Ovary (tissue), 9 donors: ENCODE data around the gene FXYD5. TPM values are rescaled to one million over a fixed set of nuclear protein-coding genes. Genes with fewer than 3 reads are reported as not detected.

ENCODE experiments used
- DNase-seq, 5 donors: peaks; one replicate each; pipeline ENCODE4 v3.0.0-alpha.2; 2019 to 2020
- H3K27ac ChIP-seq, 2 donors: fragments of 200-600 bp; one replicate each; pipeline versions ENCODE4 v1.5.1 to v1.8.0; 2019 to 2022
- H3K27me3 ChIP-seq: fragments of 200-600 bp; one replicate; pipeline ENCODE4 v1.8.0; 2022
- H3K36me3 ChIP-seq: fragments of 200-600 bp; sonication (generic); one replicate; pipeline ENCODE4 v1.5.1; 2019
- H3K4me1 ChIP-seq: one replicate; pipeline ENCODE4 v1.8.1; 2013; ENCODE audit warnings: mild to moderate bottlenecking, moderate library complexity; ENCODE audit not compliant: insufficient read depth
- H3K4me3 ChIP-seq: fragments of 200-600 bp; sonication (generic); one replicate; pipeline ENCODE4 v1.5.1; 2017
- H3K9me3 ChIP-seq, 2 donors: fragments of 200-600 bp in 1 of 2; sonication (generic) in 1 of 2; one replicate each; pipeline versions ENCODE4 v1.5.1 to v1.8.1; 2013 to 2019; ENCODE audit warnings: mild to moderate bottlenecking in 1 of 2, moderate library complexity in 1 of 2
- EP300 ChIP-seq: sonication (generic); formaldehyde crosslinking; IDR thresholded peaks from one replicate; pipeline ENCODE4 v1.6.1; 2017; ENCODE audit warnings: antibody characterized with exemption
- POLR2A ChIP-seq: fragments of 450-650 bp; IDR thresholded peaks from one replicate; pipeline ENCODE4 v1.6.1; 2017; ENCODE audit warnings: antibody characterized with exemption, mild to moderate bottlenecking, moderate library complexity
- WGBS, 3 donors: extraction: QIAGEN DNeasy Blood & Tissue Kit in 1 of 3; methylation state at CpG; one replicate each; pipeline versions ENCODE4 v1.1.5 to v1.1.7; 2013 to 2017; 5-methylcytosine and 5-hydroxymethylcytosine counted together
- intact Hi-C, 4 donors: fragments of 100-400 bp; cut with DNase I; formaldehyde crosslinking; loops; one replicate each; pipeline versions ENCODE4 v1.11.0 to v1.15.1; 2022 to 2023
- polyA plus RNA-seq, 2 donors: library from polyadenylated mRNA; stranded (reverse); fragments of 200-250 nt in 1 of 2; fragments of 350-450 nt in 1 of 2; fragmentation: Illumina TruSeq in 1 of 2; extraction: RNeasy Lipid Tissue Mini Kit (QIAGEN cat#74804) in 1 of 2; gene quantifications; one replicate each; pipeline ENCODE4 v1.2.3, GENCODE V29; 2013 to 2014
- total RNA-seq, 7 donors: library from RNA; depleted of rRNA in 2 of 7; stranded (reverse); fragments of >200 nt in 2 of 7; fragmentation: NEBNext Ultra II Directional in 3 of 7; extraction: Animal tissue kit (Norgen Biotek cat#: 25700) in 3 of 7; gene quantifications; one replicate each; pipeline versions ENCODE4 v1.1.0 to v1.2.4, GENCODE V29; 2016 to 2023
- TF ChIP-seq, protein P1 (sequence below), 3 donors: fragments of 450-650 bp in 2 of 3; fragments of 200-600 bp in 1 of 3; IDR thresholded peaks; one replicate each; pipeline versions ENCODE4 v1.5.1 to v1.8.0; 2016 to 2022; ENCODE audit warnings: antibody characterized with exemption in 3 of 3, mild to moderate bottlenecking in 1 of 3
- donor health status: DM: no; HTN: no; CAD: no; lungs with moderate emphysema.
- donor health status: DM: no; HTN: no; CAD: no.
- donor health status: Bipolar disorder and iron deficiency.
- donor health status: DM: yes; HTN: yes; CAD: no.
- donor health status: DM: no; HTN: no; CAD: no.
- donor health status: DM: yes; HTN: yes; CAD: no.

The FXYD5 gene
- total and polyA plus RNA-seq, 9 donors = 8.2 to 79.3 (median 22.7) TPM

DNA sequence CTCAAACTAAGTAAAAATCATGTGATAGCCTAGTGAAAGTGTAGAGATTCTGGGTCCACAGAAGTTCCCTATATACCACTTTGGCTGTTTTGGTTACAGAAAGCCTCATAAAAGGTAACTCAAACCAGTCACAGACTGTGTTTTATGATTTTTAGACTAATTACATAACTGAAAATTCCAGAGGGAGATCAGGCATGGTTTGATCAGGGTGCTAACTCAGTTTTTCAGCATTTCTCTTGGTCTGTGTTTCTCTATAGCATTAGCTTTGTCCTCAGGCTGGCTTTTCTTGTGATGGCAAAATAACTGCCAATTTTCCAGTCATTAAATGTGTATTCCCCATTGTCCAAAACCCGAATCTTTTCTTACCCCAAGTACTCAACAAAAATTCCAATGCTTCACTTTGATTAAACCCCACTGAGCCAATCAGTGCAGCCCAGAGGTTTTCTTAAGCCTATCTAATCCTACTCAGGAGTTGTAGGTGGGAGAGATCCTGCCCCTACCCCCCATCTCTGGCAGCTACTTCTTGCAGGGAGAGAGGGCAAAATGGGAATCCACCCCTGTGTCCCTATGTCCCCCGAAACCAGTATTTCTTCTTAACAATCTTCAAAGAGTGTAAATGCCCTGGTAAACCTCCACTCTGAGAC, 47.5 kb upstream of the FXYD5 start:
- H3K27ac ChIP-seq = no peak overlapping the region

DNA sequence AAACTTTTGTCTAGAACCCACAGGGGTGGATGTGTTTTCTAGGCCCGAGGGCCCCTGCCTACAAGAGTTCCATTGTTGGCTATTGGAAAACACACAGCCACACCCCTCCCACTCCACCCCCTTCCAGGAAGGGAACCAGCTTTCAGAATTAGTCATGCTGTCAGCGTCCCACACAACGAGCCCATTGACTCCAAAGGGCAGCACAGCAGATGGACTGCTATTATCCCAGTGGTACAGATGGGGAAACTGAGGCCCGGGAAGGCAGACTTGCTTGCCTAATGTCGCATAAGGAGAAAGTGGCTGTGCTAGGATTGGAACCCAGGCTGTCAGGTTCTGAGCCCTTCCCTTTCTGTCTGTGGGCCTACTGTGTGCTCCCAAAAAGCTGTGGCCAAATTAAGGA, 47.0 kb upstream of the FXYD5 start:
- TF ChIP-seq POLR2A = no peak
- TF ChIP-seq EP300 = no peak
- TF ChIP-seq, protein P1, sequence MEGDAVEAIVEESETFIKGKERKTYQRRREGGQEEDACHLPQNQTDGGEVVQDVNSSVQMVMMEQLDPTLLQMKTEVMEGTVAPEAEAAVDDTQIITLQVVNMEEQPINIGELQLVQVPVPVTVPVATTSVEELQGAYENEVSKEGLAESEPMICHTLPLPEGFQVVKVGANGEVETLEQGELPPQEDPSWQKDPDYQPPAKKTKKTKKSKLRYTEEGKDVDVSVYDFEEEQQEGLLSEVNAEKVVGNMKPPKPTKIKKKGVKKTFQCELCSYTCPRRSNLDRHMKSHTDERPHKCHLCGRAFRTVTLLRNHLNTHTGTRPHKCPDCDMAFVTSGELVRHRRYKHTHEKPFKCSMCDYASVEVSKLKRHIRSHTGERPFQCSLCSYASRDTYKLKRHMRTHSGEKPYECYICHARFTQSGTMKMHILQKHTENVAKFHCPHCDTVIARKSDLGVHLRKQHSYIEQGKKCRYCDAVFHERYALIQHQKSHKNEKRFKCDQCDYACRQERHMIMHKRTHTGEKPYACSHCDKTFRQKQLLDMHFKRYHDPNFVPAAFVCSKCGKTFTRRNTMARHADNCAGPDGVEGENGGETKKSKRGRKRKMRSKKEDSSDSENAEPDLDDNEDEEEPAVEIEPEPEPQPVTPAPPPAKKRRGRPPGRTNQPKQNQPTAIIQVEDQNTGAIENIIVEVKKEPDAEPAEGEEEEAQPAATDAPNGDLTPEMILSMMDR (IDR thresholded peaks at IDR 0.05) = no peak
- Histone ChIP-seq H3K4me1 (no peaks in the 10 kb centered on the region), H3K36me3 (no peaks in the 10 kb centered on the region), H3K9me3 (no peaks in the 10 kb centered on the region), H3K27ac (no peak overlapping the region), H3K27me3 (no peaks in the 10 kb centered on the region), H3K4me3 (no peak overlapping the region)
- intact Hi-C loops = no loop called here
- no peak for DNase-seq
- whole genome bisulfite sequencing, 3 donors = 39 to 46% (median 40%) methylated on average over 5 of the region's 5 CpGs

More for the DNA sequence above, 47.5 kb upstream of the FXYD5 start:
- Histone ChIP-seq H3K4me1 (no peaks in the 10 kb centered on the region), H3K9me3 (no peaks in the 10 kb centered on the region), H3K27me3 (no peaks in the 10 kb centered on the region), H3K4me3 (no peak overlapping the region), H3K36me3 (no peaks in the 10 kb centered on the region)
- no peak for DNase-seq
- no peak for TF ChIP-seq POLR2A
- TF ChIP-seq EP300 = no peak
- TF ChIP-seq, protein P1 (IDR thresholded peaks at IDR 0.05) = no peak
- 45 to 91% (median 47%) methylated on average over 1 to 2 of the region's 2 CpGs for whole genome bisulfite sequencing, 3 donors
- intact Hi-C loops = no loop called here

DNA sequence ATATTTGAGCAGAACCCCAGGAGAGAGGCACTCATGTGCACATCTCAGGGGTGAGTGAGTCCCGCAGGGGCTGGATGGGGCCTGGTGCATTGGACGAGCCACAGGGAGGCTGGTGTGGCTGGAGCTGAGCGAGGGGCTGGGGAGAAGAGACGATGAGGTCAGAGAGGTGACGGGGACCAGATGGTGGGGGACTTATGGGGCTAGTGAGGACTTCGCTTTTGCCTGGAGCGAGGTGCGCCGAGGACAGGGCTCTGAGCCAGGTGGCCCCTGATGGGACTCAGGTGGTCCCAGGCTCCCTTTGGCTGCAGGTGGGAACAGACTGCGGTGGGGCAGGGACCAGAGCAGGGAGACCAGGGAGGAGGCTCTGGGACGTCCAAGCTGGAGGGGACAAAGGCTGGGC, 45.8 kb upstream of the FXYD5 start:
- Histone ChIP-seq H3K9me3 (no peaks in the 10 kb centered on the region), H3K27me3 (no peaks in the 10 kb centered on the region), H3K4me3 (no peak overlapping the region), H3K27ac (no peak overlapping the region), H3K4me1 (no peaks in the 10 kb centered on the region), H3K36me3 (no peaks in the 10 kb centered on the region)
- intact Hi-C loops = no loop called here
- TF ChIP-seq, protein P1 (IDR thresholded peaks at IDR 0.05) = no peak
- TF ChIP-seq POLR2A = no peak
- no peak for TF ChIP-seq EP300
- DNase-seq = no peak
- WGBS, 3 donors = 76 to 81% (median 80%) methylated on average over 11 of the region's 11 CpGs

DNA sequence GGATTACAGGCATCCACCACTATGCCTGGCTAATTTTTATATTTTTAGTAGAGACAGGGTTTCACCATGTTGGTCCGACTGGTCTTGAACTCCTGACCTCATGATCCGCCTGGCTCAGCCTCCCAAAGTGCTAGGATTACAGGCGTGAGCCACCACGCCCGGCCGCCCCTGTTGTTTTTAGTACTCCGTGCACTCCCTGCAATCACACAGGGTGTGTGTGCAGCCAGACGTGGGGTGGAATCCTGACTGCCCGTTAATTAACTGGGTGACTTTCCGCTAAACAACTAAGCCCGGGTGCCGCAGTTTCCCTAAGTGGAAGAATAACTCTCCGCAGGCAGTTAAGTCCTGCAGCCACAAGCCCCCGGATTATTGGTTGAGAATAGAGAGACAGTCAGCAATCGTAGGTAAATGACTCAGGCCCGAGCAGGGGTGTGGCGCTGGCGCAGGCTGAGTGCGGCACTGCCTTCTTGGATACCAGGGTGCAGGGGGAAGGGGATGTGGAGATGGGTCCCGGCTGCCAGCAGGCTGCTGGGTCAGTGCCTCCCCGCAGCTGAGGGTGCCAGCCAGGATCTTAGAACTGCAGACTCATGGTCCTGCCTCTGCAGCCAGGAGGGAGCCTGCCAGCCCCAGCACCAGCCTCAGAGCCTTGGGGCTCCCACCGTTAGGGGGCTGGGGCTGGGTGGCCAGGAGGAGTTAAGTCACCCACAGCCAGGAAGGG, 45.0 kb upstream of the FXYD5 start:
- no peaks in the 10 kb centered on the region for H3K4me1 ChIP-seq
- no peaks in the 10 kb centered on the region for H3K36me3 ChIP-seq
- H3K27ac ChIP-seq = no peak overlapping the region
- DNase-seq = no peak
- H3K9me3 ChIP-seq = no peaks in the 10 kb centered on the region
- intact Hi-C loops = no loop called here
- H3K27me3 ChIP-seq = no peaks in the 10 kb centered on the region
- TF ChIP-seq POLR2A (no peak), EP300 (no peak)
- TF ChIP-seq, protein P1 (IDR thresholded peaks at IDR 0.05) = no peak
- 67 to 78% (median 72%) methylated on average over 22 of the region's 22 CpGs for WGBS, 3 donors
- H3K4me3 ChIP-seq = no peak overlapping the region
